ENCODE measurements around the gene RPP25.
"Not testable (repeated sequence)": the region's sequence is repeated elsewhere in the genome, so short reads cannot be mapped to it uniquely, and the experiment has no call there.

Gene RPP25

DNA sequence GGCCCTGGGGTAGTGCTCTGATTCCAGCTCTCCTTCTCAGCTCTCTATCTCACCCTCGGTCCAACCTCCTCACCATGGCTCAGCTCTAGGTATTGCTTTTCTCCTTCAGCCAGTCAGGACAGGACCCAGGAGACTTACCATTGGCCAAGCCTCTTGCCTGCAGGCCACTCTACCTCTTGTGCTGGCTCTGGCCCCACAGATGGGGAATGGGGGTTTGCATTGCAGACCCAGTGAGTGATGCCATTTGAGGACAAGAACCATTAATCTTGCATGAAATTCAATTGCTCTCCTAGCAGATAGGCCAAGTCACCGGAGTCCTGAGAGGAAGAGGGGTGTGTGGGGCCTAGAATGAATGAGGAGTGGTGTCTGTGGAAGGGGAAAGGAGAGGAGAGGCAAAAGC lies 6.1 kb upstream of the RPP25 start:
- no peak for DNase-seq (ENCODE audit: low read depth)

DNA sequence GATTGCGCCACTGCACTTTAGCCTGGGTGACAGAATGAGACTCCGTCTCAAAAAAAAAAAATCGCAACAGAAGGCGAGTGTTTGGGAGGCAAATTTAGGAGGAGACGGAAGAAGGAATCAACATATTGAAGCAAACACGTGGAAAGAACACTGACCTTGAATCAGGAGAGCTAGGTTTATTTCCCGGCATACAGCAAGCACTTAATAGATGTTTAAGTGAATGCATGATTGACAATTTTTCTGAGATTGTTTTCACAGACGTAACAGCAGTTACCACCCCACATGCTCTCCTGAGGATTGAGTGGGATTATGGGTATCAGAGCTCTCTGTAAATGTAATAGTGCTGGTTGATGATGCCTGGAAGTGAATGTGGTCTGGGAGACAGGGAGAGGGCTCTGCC lies 5.6 kb upstream of the RPP25 start:
- DNase-seq (ENCODE audit: low read depth) = no peak

DNA sequence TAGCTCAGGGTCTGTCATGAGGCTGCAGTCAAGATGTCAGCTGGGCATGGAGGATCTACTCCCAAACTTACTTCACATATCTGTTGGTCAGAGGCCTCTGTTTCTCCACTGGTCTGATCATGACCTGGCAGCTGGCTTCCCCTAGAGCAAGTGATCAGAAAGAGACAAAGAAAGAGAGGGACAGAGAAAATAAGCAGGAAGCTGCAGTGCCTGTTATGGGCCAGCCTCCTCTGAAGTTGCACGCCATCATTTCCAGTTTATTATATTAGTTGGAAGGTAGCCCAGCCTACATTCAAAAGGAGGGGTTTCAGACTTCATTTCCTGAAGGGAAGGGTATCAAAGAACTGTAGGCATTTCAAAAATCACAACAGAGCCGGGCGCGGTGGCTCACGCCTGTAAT lies 5.0 kb upstream of the RPP25 start:
- DNase-seq (ENCODE audit: low read depth) = no peak

- no peak for DNase-seq (ENCODE audit: low read depth)
Observed at GRCh38 chr15:74960995-74961588, 4.5 kb upstream of the RPP25 start.

DNA sequence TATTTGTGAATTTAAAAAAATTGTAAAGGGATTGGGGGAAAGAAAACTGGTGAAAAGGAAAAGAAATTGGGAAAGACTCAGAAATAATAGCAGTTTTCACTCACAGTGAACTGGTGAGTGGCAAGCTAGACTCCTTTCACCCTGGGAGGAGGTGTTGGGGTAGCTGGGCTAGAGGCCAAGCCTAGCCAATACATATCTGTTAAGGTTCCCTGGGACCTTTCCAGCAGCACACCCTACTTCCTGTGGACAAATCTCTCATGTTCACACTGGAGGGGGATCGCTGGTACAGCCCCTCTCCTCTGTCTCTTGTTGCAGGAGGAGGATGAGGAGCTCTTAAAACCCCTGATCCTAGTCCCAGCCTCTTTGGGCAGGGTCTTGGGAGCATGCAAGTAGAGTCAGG lies 3.7 kb upstream of the RPP25 start:
- DNase-seq (ENCODE audit: low read depth) = no peak

GRCh38 chr15:74959586-74959939 lies 3.0 kb upstream of the RPP25 start:
- DNase-seq (ENCODE audit: low read depth) = no peak

- DNase-seq (ENCODE audit: low read depth) = no peak
Observed at GRCh38 chr15:74958908-74959585, 2.5 kb upstream of the RPP25 start.

DNA sequence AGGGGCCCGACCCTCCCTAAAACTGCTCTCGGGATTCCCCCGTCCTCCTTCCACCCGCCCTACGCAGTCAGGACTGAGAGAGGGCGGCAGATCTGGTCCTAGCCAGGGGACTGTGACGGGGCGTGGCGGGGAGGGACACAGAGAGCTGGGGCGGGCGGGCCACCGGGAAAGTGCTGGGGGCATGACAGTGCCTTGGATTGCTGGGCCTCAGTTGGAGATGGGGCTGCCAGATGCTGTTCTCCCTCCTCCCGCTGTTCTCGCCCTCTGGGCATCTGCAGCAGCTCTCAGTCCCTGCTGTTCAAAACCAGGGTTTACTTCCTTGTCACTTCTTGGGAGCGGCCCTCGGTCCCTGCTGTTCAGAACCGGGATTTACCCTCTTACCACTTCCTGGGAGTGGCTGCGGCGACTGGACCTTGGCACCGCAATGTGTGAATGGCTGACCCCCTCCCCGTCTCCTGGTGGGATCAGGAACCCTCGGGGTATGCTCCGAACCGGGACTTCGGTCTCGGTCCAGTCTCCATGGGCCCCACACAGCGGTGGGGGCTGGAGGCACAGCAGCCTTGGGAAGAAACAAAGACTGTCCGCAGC lies 1.8 kb upstream of the RPP25 start:
- DNase-seq (ENCODE audit: low read depth) = no peak

DNA sequence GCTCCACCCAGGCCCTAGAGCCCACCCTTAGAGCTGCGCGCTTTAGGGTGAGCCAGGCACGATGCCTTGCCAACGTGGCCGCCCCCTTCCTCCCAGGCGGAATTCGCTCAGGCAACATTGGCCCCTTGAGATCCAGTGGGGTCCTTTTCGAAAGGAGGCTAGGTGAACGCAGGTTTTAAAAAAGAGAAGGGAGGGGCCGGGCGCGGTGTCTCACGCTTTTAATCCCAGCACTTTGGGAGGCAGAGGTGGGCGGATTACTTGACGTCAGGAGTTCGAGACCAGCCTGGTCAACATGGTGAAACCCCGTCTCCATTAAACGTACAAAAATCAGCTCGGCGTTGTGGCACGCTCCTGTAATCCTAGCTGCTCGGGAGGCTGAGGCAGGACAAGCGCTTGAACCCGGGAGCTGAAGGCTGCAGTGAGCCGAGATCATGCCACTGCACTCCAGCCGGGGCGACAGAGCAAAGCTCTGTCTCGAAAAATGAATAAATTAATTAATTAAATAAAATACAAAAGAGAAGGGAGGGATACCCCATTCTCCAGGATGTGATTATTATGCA lies 984 bp upstream of the RPP25 start:
- no peak for DNase-seq (ENCODE audit: low read depth)

- DNase-seq (ENCODE audit: low read depth) = no peak
Observed at GRCh38 chr15:74955796-74956647, 550 bp downstream of the RPP25 start.

DNA sequence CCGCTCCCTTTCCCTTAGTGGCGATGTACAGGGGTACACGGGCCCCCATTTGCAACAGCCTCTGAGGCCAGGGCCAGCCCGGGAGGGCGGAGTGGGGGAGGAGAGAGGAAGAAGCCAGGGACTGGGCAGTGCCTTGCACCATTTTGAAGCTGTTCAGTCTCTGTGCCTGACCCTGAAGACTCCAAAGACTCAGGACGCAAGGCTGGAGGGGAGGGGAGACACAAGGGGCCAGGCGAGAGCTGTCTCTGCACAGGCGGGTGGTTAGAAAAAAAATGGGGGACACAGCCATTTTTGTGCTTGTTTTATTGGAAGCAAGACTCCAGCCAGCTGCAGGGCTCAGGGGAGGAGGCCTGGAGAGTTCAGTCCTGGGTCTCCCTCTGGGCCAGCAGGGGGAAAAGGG lies 1.6 kb downstream of the RPP25 start:
- DNase-seq (ENCODE audit: low read depth) = no peak

DNA sequence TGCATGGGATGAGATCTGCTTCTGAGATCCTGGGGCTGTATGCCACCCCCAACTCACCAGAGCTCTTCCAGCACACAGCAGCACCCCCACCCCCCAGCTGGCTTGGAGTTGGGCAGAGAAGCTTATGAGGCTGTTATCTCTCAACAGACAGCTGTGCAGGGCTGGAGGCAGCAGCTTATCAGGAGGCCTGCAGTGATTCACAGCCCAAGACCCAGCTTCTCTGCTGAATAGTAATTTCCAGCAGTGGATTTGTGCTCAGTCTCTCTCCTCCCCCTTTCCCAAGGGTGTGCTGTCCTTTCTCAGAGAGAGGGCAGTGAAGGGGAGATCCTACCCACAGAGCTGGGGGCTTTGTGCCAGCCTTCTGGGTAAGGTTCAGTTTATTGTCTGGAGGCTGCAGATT lies 2.1 kb downstream of the RPP25 start:
- peak; percentile 61 for DNase-seq (ENCODE audit: low read depth)

DNA sequence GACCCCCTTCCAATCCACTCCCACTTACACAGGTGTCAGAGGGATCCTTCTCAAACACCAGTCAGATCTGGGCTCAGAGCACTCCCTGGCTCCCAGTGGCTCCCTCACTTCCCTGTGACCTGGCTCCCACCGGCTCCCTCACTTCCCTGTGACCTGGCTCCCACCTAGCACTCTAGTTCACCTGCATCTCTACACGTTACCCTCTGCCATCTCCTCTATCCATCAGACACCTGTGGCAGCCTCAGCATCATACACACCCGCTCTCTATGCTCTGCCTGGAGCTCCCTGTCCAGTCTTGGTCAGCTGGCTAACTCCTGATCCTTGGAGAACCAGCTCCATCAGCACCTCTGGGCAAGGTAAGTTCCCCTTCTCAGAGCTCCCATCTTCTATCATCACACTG lies 5.6 kb downstream of the RPP25 start:
- DNase-seq (ENCODE audit: low read depth) = no peak

DNA sequence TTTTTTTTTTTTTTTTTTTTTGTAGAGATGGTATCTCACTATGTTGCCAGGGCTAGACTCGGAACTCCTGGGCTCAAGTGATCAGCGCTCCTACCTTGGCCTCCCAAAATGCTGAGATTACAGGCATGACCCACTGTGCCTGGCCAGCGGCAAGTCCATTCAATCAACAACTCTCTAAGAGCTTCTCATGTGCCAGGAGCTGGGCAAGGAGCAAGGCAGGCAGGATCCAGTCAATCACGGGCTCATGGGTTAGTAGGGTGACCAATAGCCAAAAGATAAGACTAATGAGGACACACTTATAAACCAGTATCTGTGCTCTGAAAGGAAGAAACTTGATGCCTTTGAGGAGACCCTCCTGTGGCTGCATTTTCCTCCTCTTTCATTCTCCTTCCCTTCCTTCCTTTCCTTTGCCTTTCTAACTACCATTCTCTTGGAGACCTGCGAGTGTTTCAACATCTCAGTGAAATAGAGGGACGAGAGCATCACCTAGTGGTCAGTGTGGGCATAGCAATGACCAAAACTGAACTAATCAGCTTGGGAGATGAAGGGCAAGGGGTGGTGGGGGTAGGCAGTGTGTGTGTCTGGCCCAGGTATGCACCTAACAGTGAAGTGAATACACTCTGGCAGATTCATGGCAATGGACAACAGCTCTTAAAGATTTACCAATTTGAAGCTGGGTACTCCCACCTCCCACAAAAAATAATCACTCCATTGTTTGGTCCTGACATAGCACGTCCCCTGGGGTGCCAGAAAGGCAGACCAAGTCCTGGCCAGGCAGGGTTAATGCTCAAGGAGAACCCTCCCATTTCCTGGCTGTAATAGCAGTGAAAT lies 6.3 kb downstream of the RPP25 start:
- DNase-seq (ENCODE audit: low read depth) = no peak

DNA sequence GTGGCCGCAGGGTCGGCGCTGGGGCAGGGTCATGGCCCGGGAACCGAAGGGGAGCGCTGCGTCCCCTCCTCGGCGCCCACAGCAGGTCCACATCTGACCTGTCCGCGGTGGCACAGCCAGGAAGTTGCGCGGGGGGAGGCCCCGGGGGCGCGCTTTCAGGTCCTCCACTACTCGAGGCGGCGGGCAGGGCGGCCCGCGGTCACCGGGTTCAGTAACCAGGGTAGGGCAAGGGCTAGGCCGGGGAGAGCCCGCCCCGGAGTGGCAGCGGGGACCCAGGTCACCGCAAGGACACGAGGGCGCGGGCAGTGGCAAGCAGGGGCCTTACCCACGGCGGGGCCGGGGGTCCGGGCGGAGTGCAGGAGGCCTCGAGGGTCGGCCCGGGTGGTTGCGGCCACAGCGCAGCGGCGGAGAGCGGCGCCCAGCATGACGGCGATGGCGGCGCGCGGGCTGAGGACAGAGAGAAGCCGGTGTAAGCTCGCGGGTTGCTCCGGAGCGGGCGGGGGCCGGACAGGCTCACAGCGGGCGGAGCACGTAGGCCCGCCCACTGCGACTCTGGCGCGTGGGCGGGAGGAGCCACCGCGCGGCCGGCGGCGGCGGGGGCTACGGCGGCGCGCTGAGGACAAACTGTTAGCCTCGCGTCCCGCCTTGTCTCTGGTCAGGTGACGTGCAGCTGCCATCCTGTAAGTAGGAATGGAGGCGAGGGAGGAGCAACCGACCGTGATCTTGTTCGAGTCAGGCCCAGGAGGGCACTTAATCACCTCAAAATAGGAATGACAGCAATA lies 18.8 kb downstream of the RPP25 start, which contains the start of gene COX5A:
Gene COX5A (minus strand): TSS at position 484 of the 782 bp plus-strand sequence. CDS start 59 bp downstream, at position 425.
- peak; percentile 77 for DNase-seq (ENCODE audit: low read depth)

DNA sequence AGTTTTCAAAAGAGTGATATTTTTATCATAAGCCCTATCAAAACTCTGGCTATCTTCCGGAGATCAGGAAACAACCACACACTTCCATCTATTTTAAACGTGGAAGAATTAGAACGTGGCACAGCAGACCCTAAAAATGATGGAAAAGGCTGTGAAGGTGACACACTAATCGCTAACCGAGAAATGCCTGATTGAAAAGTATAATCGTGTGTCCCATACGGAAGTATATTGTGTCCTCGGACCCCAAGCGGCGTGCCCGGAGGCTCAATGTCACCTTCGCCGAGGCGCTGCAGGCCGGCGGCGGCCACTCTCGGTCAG lies 19.3 kb downstream of the RPP25 start:
- no peak for DNase-seq (ENCODE audit: low read depth)

DNA sequence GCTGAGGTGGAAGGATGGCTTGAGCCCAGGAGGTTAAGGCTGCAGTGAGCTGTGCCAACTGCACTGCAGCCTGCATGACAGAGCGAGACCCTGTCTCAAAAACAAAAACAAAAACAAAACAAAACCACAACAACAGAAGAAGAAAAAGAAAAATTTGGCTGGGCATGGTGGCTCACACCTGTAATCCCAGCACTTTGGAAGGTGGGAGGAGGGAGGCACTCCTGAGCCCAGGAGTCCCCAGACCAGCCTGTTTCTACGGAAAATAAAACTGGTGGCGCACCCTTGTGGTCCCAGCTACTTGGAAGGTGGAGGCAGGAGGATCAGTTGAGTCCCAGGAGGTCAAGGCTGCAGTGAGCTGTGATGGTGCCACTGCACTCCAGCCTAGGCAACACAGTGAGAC lies 21.4 kb downstream of the RPP25 start:
- not testable (repeated sequence) for DNase-seq (ENCODE audit: low read depth)

- DNase-seq (ENCODE audit: low read depth) = no peak
Observed at GRCh38 chr15:74933573-74933972, 23.0 kb downstream of the RPP25 start.

- DNase-seq (ENCODE audit: low read depth) = no peak
Observed at GRCh38 chr15:74928771-74929198, 27.8 kb downstream of the RPP25 start.

DNA sequence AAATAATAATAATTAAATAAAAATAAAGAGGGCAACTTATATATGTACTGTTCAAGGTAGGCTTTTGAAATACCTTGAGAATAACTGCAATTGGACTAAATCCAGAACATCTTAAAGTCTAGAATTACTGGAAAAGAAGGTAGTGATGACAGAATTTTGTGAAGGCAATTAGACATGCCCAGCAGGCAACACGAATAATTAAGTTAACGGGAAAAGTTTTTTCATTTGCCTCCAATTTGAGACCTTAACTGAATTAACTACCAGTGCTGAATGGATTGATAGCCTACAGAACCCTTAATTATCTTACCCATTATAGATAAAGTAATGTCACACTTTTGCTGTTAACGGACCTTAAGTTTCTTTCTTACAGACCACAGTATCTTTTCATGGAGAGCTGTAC lies 32.0 kb downstream of the RPP25 start:
- no peak for DNase-seq (ENCODE audit: low read depth)

- DNase-seq (ENCODE audit: low read depth) = no peak
Observed at GRCh38 chr15:74920456-74920855, 36.1 kb downstream of the RPP25 start.
